ENCODE data around the gene TMC3.

Gene TMC3

GRCh38 chr15:81373775-81374395, at the start of gene TMC3:
Gene TMC3, minus strand, starts transcription at chr15:81374213. Its CDS starts 136 bp downstream, at chr15:81374077.
- no peak for DNase-seq

GRCh38 chr15:81421461-81421860, 47.4 kb upstream of the TMC3 start:
- no peak for DNase-seq

- no peak for DNase-seq
Measured at GRCh38 chr15:81419332-81419943, 45.4 kb upstream of the TMC3 start.

GRCh38 chr15:81418891-81419290, 44.9 kb upstream of the TMC3 start:
- DNase-seq, result no peak

DNA sequence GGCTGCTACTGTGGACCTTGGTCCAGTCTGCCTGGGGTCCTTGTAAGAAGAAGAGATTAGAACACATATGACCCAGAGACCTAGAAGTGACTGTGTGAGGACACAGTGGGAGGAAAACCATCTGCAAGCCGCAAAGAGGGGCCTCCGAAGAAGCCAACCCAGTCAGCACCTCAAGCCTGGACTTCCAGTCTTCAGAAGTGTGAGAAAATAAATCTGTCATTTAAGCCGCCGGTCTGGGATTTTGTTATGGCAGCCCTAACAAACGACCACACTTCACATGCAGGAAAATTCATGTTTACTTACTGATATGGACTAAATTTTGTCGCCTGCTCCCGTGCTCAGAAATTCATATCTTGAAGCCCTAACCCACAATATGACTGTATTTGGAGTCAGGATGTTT, 44.4 kb upstream of the TMC3 start:
- DNase-seq, result no peak

- peak; percentile 70 for DNase-seq
Measured at GRCh38 chr15:81414274-81414968, 40.4 kb upstream of the TMC3 start.

- DNase-seq, result no peak
Measured at GRCh38 chr15:81413851-81414250, 39.8 kb upstream of the TMC3 start.

DNA sequence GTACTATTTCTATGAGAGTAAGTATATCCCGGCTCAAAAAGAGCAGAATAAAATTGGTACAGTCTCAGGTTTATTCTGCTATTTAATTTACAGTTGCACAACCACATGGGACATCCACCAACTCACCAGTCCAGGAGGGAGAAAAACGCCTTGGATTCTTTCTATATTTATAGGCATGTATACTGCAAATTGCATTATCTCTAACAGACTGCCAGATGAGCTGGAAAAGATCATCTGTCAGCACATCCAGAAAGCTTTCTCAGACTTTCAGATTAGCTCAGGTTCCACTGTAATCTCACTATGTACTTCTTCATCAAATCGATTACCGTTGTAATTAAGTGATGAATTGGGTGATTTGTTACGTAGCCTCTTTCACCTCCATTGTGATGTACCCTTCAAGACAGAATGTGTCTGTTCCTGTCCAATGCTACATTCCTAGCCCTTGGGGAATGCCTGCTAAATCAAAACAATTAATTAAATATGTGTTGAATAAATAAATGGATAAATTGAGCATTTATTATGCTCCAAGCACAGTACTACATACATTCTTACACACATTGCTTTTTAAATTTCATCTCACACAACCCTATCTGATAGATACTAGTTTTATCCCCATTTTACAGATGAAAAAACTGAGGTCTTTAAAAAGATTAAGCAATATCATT, 38.1 kb upstream of the TMC3 start:
- no peak for DNase-seq

DNA sequence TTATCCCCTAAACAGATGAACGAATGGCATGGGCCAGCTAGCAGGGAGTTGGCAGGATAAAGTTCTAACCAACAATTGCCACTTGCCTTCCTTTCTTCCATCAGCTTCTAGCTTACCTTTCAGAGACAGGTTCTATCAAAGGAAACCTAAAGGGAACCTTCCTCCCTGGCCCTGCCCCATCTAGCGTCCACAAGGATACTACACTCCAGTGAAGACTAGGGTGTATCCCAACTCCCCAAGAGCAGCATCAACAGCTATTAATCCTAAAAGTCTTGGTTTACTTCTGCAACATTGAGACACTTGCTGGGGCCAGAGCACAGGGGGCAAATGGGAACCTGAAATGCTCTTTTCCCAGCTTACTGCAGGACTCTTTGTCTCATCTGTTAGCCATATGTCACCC, 37.0 kb upstream of the TMC3 start:
- DNase-seq, result no peak

GRCh38 chr15:81410318-81410753, 36.3 kb upstream of the TMC3 start:
- peak; percentile 93 for DNase-seq

DNA sequence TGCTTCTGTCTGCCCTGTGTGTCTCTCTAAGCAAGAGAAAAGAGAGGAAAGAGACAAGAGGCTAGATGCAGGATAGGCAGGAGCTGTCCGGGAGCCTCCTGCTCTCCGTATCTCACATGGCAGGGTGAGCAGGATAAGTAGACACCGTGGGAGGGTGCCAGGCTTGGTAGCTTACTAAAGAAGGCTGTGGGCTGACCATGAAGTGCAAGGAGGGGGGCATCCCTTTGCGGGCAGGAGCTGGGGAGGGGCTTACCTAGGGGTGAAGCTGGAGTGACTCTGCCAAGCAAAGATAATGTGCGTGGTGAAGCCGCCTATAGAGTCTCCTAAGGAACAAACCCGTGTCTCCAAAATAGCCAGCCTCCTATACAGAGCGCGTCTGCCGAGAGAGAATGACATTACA, 33.7 kb upstream of the TMC3 start:
- DNase-seq, result peak; percentile 78

GRCh38 chr15:81407176-81407575, 33.2 kb upstream of the TMC3 start:
- DNase-seq, result no peak

- peak; percentile 76 for DNase-seq
Measured at GRCh38 chr15:81400640-81401236, 26.7 kb upstream of the TMC3 start.

- DNase-seq, result peak; percentile 34
Measured at GRCh38 chr15:81398910-81399551, 25.0 kb upstream of the TMC3 start.

DNA sequence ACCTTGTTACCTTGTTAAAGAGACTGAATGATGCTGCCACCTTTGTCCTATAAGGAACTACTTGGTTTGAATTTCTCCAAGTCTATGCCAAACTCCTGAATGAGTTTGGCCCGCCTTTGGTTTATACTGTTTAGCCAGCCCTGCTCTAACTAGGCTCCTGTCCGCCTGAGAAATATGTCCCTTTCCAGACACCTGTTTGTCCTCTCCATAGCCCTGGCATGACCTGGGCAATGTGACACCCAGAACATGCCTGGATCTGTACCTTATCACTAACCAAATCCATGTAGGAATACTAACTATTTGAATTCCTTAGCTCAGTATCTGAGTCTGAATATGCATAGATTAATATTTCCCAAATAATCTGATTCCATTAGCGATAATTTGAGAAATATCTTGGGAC, 24.4 kb upstream of the TMC3 start:
- no peak for DNase-seq

DNA sequence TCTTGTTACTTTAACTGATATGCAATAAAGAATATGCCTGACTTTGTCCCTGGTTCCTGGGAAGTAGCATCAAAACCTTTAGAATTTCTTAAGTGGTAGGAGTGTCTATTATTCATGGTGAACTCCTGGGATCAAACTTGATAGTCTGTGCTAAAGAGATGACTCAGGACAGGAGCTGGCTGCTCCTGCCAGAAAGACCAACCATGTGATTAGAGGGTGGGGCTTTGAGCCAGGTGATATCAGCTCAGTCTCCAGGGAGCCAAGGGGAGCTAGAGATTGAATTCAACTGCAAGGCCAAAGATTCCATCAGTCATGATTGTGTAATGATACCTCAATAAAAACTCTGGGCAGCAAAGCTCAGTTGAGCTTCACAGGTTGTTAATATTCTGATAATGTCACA, 20.6 kb upstream of the TMC3 start:
- no peak for DNase-seq

DNA sequence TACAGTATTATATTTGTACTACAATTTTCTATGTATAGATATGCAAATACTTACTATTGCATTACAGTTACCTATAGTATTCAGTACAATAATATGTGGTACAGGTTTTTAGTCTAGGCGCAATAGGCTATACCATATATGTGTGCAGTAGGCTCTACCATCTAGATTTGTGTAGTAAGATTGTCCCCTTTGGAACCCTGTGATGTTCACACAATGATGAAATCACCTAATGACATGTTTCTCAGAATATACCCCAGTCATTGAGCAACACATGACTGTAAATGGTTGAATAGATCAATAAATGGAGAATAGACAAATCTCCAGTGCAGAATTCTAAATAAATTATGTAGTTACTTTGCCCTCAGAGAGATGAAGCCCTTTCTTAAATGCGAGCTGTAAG, 17.6 kb upstream of the TMC3 start:
- no peak for DNase-seq

DNA sequence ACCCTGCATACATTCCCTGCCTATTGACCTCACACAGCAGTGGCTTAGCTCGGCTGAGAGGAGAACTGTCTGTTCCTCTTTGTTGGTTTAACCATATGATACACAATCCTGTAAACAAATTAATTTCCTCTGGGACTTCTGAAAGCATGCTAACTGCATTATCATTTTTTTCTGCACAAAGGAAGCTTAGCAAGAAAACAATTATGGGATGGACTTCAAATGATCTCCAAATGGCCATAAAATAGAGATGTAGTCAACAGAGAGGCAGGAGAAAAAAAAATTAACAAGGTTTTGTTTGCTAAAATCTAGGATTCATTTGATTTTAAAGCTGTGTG, 14.4 kb upstream of the TMC3 start:
- DNase-seq, result no peak

DNA sequence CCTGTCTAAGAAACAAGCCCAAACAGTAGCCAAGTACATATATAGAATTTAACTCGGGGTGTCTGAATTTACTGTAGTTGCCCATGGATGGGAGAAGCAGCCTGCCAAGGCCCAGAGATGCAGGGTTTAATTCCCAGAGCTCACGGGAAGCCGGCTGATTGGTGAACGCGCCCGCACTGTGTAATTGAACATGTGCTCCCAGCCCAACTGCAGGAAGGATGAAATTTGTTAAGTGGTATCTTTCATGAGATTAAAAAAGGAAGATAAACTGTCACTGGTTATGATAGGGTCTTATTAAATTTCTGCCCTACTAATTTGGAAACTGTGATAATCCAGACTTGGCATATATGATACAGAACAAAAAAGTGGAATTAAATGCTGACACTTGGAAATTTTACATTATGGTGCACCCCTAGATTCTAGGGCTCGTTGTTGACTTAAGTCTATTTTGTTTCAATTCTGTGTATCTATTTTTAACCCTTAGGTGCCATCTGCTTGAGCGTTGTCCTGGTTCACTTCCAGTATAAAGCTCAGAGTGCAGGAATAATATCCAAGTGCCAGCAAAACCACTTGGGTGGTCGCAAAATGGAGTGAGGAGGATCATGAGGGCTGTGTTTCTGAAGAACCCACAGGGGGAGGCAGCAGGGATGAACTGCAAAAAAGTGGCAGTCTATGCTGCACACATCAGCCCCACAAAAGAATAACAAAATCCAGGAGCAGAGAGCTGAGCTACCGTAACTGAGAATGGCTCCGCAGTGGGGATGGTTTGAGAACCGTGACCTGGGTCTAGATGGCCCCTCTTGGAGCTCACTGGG, 13.8 kb upstream of the TMC3 start:
- DNase-seq, result no peak

DNA sequence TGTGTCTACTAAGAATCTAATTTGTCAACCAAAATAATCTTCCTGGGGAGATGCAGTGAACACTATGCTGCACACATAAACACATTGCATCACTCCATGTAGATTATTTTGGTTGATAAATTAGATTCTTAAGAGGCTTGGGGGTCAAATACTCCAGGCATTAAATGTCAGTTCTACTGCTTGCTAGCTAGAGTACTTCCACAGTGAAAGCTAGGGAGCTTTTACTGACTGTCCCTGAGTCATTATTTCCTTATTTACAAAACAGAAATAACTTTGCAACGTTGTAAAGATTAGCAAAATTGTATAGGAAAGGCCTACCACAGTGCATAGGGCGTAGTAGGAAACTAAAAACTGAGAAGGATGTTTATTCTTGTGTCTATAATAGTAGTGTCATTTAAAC, 12.9 kb upstream of the TMC3 start:
- DNase-seq, result no peak

DNA sequence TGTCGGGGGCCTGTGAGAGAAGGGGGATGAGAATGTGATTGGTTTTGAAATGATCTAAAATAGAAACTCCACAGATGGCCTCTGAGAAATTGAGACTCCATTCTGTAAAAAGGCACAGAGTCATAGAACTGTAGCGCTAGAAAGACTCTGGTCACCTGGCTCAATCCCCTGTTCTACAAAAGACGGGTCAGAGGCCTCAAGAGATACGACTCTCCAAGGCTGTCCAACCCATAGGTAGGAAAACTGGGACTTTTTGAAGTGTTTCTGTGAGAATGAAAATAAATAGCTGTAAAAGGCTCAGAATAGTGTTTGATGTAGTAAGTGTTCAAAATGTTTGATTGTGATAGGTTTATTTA, 11.7 kb upstream of the TMC3 start:
- no peak for DNase-seq
